D721Med (cell line): ENCODE results near the gene ZNF526.

Source experiments
- DNase-seq: peaks from one replicate; pipeline ENCODE4 v3.0.0; 2011; ENCODE audit warnings: low spot score; ENCODE audit not compliant: insufficient read length
- FAIRE-seq: peaks from 2 replicates; lab custom pipeline; 2011; peaks lifted over from hg19 to GRCh38; lab: Jason Lieb, UNC
- TF ChIP-seq, protein P1 (sequence below): IDR thresholded peaks from 2 replicates; pipeline ENCODE4 v1.5.1; 2012; ENCODE audit warnings: mild to moderate bottlenecking, control low read depth; ENCODE audit not compliant: insufficient read depth; ENCODE audit errors: missing control alignments

ZNF526 gene, protein sequence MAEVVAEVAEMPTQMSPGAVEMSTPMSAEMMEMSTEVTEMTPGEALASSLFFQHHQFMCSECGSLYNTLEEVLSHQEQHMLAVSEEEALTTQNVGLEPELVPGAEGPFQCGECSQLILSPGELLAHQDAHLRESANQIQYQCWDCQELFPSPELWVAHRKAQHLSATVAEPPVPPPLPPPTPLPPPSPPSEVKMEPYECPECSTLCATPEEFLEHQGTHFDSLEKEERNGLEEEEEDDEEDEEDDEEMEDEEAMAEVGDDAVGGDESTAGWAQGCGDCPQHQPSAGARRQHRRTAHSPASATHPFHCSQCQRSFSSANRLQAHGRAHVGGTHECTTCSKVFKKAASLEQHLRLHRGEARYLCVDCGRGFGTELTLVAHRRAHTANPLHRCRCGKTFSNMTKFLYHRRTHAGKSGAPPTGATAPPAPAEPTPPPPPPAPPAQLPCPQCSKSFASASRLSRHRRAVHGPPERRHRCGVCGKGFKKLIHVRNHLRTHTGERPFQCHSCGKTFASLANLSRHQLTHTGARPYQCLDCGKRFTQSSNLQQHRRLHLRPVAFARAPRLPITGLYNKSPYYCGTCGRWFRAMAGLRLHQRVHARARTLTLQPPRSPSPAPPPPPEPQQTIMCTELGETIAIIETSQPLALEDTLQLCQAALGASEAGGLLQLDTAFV

DNA sequence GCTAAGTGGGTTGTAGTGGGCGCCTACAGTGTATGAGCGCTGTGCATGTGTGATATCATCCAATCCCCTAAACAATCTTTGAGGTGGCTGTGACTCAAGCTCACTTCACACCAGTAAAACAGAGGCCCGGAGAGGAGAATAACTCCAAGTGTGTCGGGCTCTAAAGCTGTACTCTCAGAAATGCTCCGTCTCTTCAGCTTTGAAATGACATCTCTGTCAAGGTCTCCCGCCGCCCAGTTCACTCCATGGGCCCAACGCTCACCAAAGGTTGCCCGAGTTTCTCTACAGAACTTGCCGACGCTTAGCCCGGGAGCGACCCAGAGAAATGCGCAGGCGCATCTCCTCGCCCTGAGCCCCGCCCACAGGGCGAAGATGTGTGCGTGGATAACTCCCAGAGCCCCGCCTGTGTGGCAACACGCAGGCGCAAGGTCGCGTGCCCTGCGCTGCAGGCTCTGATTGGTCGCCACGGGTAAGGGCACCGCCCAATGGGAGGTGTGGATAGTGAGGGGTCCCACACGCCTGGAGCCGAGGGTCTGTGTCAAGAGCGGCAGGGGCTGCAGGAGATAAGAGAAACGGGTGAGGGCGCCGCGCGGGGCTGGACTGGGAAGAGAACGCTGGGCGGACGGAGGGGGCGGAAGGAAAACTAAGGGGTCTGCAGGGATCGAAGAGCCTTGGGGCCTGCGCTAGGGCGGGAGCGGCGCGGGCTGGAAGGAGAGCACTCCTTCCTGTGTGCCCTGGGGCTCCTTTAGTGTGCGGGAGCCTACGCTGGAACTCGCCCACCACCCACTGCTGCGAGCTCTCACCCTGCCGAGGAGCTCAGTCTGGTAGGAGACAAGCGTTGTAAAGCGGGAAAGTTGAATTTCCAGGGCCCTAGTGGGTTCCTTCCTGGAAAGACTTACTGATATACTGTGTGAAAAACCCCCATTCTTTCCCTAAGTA is at the start of gene ZNF526:
ZNF526 (plus strand) TSS at position 501 of the 939 bp plus-strand sequence. CDS start 4,092 bp downstream, outside the sequence.
- FAIRE-seq = no peak
- TF ChIP-seq, protein P1, sequence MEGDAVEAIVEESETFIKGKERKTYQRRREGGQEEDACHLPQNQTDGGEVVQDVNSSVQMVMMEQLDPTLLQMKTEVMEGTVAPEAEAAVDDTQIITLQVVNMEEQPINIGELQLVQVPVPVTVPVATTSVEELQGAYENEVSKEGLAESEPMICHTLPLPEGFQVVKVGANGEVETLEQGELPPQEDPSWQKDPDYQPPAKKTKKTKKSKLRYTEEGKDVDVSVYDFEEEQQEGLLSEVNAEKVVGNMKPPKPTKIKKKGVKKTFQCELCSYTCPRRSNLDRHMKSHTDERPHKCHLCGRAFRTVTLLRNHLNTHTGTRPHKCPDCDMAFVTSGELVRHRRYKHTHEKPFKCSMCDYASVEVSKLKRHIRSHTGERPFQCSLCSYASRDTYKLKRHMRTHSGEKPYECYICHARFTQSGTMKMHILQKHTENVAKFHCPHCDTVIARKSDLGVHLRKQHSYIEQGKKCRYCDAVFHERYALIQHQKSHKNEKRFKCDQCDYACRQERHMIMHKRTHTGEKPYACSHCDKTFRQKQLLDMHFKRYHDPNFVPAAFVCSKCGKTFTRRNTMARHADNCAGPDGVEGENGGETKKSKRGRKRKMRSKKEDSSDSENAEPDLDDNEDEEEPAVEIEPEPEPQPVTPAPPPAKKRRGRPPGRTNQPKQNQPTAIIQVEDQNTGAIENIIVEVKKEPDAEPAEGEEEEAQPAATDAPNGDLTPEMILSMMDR = peak; percentile 26
- peak; percentile 100 for DNase-seq

DNA sequence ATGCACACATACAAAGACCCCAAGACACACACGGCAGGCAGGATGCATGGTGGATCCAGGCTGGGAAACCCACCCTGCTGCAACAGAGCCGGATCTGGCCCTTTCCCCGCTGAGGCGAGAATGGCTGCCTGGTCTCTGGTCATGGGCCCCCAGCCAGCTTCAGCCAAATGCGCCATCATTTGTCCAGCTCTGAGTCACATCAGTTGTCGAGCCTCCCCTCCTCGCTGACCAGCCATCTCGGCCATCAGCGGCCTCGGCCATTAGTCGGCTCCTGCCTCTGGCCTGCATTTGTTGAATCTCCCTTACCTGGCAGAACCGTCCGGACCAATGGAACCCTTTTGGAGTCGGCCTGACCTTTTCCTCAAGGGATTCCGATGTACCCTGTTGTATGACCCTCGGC is 49.4 kb upstream of the ZNF526 start:
- DNase-seq (no peak), FAIRE-seq (no peak)
- TF ChIP-seq, protein P1 = no peak

DNA sequence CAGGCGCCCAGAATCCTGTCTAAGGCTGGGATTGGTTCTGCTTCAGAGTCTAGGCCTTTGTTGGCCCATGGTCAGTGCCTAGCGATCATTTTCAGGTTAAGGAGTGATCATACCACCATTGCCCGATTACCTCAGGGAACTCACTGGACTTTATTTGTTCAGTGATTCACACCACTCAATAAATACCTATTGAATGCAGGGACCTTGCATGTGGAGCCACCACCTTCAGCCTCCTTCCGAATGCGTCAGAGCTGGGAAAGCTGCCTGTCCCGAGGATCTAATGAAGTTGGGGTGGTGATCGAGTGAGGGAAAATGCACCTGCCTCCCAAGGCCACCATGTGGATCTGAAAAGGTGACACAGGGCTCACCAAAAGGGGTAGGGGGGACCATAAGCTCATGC is 47.9 kb upstream of the ZNF526 start:
- FAIRE-seq (no peak), DNase-seq (no peak)
- TF ChIP-seq, protein P1 = no peak

DNA sequence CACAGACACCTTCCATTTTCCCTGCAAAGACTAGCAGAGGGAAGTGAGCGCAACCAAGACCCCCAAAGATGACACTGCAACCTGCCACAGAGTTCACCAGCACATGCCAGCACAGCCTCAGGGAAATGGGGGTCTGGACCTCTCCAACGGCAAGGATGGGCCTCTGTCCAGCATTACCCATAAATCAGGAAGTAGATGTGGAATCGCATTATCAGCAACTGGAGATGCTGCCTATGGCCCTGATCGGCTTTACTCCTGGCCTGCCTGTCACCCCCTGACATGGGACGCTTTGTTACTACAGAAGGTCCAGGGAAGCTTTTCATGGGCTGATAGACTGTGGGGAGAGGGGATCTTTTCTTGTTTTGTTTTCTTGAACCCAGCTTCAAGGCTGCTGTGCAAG is 46.4 kb upstream of the ZNF526 start:
- FAIRE-seq = no peak
- DNase-seq = no peak
- TF ChIP-seq, protein P1 = no peak

DNA sequence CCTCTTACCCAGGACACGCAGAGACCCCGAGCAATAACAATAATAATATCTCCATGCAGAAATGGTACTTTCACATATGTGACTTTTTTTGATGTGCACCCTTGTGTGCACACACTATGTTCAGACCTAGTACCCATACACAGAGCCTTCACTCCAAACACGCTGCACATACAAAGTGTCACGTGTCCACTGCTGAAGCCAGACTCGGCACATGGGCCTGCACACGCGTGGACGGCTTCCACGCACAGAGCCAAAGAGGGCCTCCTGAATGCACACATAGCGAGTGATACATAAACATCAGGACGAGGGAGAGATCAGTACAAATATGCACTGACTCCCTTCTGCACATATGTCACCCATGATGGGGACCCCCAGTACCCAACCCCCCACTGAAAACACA is 45.9 kb upstream of the ZNF526 start:
- TF ChIP-seq, protein P1 = no peak
- DNase-seq = no peak
- no peak for FAIRE-seq

DNA sequence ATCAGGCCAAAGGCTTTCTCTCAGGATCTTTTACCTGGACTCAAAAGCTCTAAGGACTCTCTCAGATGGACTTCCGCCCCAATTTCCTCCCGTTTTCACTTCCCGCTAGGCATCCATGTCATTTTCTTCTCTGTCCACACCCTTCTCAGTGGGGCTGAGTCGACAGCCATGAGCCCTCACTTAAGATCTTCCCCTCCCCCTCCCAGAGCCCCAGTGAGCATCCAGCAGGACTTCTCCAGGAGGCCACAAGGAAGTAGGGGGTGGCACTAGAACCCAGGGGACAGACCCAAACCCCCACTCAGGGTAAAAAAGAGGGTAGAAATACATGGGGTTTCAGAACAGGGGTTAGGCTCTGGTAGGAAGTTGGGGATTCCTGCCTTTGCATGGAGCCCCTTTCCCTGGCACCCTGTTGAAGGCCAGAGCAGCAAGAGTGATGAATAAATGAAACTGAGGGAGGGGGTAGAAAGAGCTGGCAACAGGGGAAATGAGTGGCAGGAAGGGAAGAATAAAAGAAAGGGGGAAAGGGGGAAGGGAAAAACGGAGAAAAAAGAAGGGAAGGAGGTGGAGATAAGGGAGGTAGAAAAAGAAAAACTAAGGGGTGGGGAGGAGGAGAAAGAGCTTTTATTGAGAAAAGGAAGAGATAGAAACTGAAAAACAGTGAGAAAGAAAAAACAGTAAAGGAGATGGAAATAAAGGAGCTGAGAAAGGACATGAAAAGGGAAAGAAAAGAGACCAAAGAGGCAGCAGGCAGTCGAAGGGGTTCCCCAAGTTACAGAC is 45.0 kb upstream of the ZNF526 start:
- TF ChIP-seq, protein P1 = no peak
- no peak for DNase-seq
- no peak for FAIRE-seq
